ENCODE results near the gene IL1RAPL1.

- TF ChIP-seq MXI1 (conservative IDR thresholded peaks at IDR 0.05; ENCODE audit: poor library complexity, severe bottlenecking) (no peak), POLR2AphosphoS5 (IDR thresholded peaks at IDR 0.05) (no peak), CTCF (IDR thresholded peaks at IDR 0.05; ENCODE audit: poor library complexity, severe bottlenecking) (no peak)
These were observed 81.7 kb downstream of the IL1RAPL1 start for GRCh38 chrX:28668957-28669356.
